Measurements from ENCODE around the gene OR2B6.
"Not testable (repeated sequence)": the region's sequence is repeated elsewhere in the genome, so short reads cannot be mapped to it uniquely, and the experiment has no call there.

Gene OR2B6

GRCh38 chr6:27956941-27957340 lies at the start of gene OR2B6:
TSS of gene OR2B6 (plus strand) at chr6:27957241. CDS start at chr6:27957241, 0 bp downstream.
- no peak for DNase-seq

GRCh38 chr6:27908017-27908416 lies 49.0 kb upstream of the OR2B6 start:
- DNase-seq: no peak

GRCh38 chr6:27911956-27912446 lies 45.0 kb upstream of the OR2B6 start, which contains the start of gene OR2B2:
TSS of gene OR2B2 (minus strand) at chr6:27912396. CDS start at chr6:27912319, 77 bp downstream.
- DNase-seq: no peak

- no peak for DNase-seq
Measured at GRCh38 chr6:27922949-27923348, 34.1 kb upstream of the OR2B6 start.

GRCh38 chr6:27924179-27924578 lies 32.9 kb upstream of the OR2B6 start:
- no peak for DNase-seq

GRCh38 chr6:27928041-27928440 lies 29.0 kb upstream of the OR2B6 start:
- not testable (repeated sequence) for DNase-seq

GRCh38 chr6:27929930-27930329 lies 27.1 kb upstream of the OR2B6 start:
- DNase-seq: not testable (repeated sequence)

GRCh38 chr6:27931209-27931608 lies 25.8 kb upstream of the OR2B6 start:
- no peak for DNase-seq

GRCh38 chr6:27940766-27941165 lies 16.3 kb upstream of the OR2B6 start:
- no peak for DNase-seq

- not testable (repeated sequence) for DNase-seq
Measured at GRCh38 chr6:27943072-27943471, 14.0 kb upstream of the OR2B6 start.

- no peak for DNase-seq
Measured at GRCh38 chr6:27948237-27948636, 8.8 kb upstream of the OR2B6 start.

- DNase-seq: no peak
Measured at GRCh38 chr6:27951040-27951439, 6.0 kb upstream of the OR2B6 start.

GRCh38 chr6:27957516-27957915 lies 475 bp downstream of the OR2B6 start:
- DNase-seq: no peak

- DNase-seq: no peak
Measured at GRCh38 chr6:27962506-27962905, 5.5 kb downstream of the OR2B6 start.

GRCh38 chr6:27966044-27966443 lies 9.0 kb downstream of the OR2B6 start:
- no peak for DNase-seq

- no peak for DNase-seq
Measured at GRCh38 chr6:27966816-27967426, 9.9 kb downstream of the OR2B6 start.

GRCh38 chr6:27970444-27970843 lies 13.4 kb downstream of the OR2B6 start:
- no peak for DNase-seq

GRCh38 chr6:27972750-27973149 lies 15.7 kb downstream of the OR2B6 start:
- no peak for DNase-seq

- no peak for DNase-seq
Measured at GRCh38 chr6:27977387-27977786, 20.3 kb downstream of the OR2B6 start.

GRCh38 chr6:27978705-27979104 lies 21.7 kb downstream of the OR2B6 start:
- DNase-seq: no peak

- DNase-seq: no peak
Measured at GRCh38 chr6:27980111-27980510, 23.1 kb downstream of the OR2B6 start.

GRCh38 chr6:27986928-27987725 lies 30.1 kb downstream of the OR2B6 start:
- DNase-seq: no peak

GRCh38 chr6:27994616-27995015 lies 37.6 kb downstream of the OR2B6 start:
- no peak for DNase-seq

GRCh38 chr6:28000351-28001045 lies 43.5 kb downstream of the OR2B6 start:
- no peak for DNase-seq

All from T1000 (cell line).